GM12892 (cell line): ENCODE results near the gene ARRB2.

Experiments
- DNase-seq: peaks from one replicate; pipeline ENCODE4 v3.0.0; 2011; ENCODE audit not compliant: insufficient read length
- FAIRE-seq: peaks from 2 replicates; lab custom pipeline; 2011; peaks lifted over from hg19 to GRCh38; lab: Jason Lieb, UNC
- POLR2A ChIP-seq: IDR thresholded peaks from 2 replicates; pipeline ENCODE4 v1.6.1; 2011; ENCODE audit warnings: low read depth, low read length, control low read depth
- POLR2AphosphoS5 ChIP-seq: IDR thresholded peaks from 2 replicates; pipeline ENCODE4 v1.6.1; 2011; ENCODE audit warnings: low read depth, low read length, control low read depth
- TAF1 ChIP-seq: IDR thresholded peaks from 2 replicates; pipeline ENCODE4 v1.6.1; 2011; ENCODE audit warnings: low read depth, mild to moderate bottlenecking, control low read depth, low read length, borderline replicate concordance

The ARRB2 gene

GRCh38 chr17:4721203-4722135 is 11.0 kb downstream of the ARRB2 start:
- no peak for DNase-seq
- peak; percentile 57 for FAIRE-seq
- TF ChIP-seq POLR2AphosphoS5 (peak; percentile 55; the same call in 1 of the 2 replicates), POLR2A (no peak)

GRCh38 chr17:4722678-4723240 is 12.3 kb downstream of the ARRB2 start:
- TF ChIP-seq TAF1 (no peak), POLR2AphosphoS5 (no peak), POLR2A (no peak)
- FAIRE-seq (no peak), DNase-seq (no peak)

- TF ChIP-seq POLR2A (no peak), POLR2AphosphoS5 (no peak)
- DNase-seq: no peak
- FAIRE-seq: no peak
These were observed 14.2 kb downstream of the ARRB2 start for GRCh38 chr17:4724650-4725049.

GRCh38 chr17:4725646-4726310 is 15.3 kb downstream of the ARRB2 start:
- FAIRE-seq (no peak), DNase-seq (no peak)
- no peak for TF ChIP-seq POLR2AphosphoS5
- no peak for TF ChIP-seq POLR2A
- no peak for TF ChIP-seq TAF1

GRCh38 chr17:4728124-4728523 is 17.7 kb downstream of the ARRB2 start:
- TF ChIP-seq POLR2AphosphoS5: no peak
- TF ChIP-seq POLR2A: no peak
- TF ChIP-seq TAF1: no peak
- no peak for FAIRE-seq

GRCh38 chr17:4733073-4733531 is 22.7 kb downstream of the ARRB2 start:
- DNase-seq (no peak), FAIRE-seq (peak; percentile 96)
- TF ChIP-seq TAF1 (no peak), POLR2AphosphoS5 (no peak), POLR2A (no peak)

More at GRCh38 chr17:4728124-4728523, 17.7 kb downstream of the ARRB2 start:
- no peak for DNase-seq

GRCh38 chr17:4734857-4735475 is 24.5 kb downstream of the ARRB2 start:
- FAIRE-seq: no peak
- DNase-seq: no peak
- TF ChIP-seq POLR2AphosphoS5: no peak
- TF ChIP-seq TAF1: no peak
- no peak for TF ChIP-seq POLR2A

GRCh38 chr17:4735876-4736651 is 25.6 kb downstream of the ARRB2 start:
- TF ChIP-seq TAF1 (no peak), POLR2AphosphoS5 (no peak), POLR2A (no peak)
- FAIRE-seq: peak; percentile 24
- DNase-seq: no peak

GRCh38 chr17:4738136-4739121 is 28.0 kb downstream of the ARRB2 start:
- no peak for FAIRE-seq
- TF ChIP-seq TAF1 (no peak), POLR2A (no peak)
- DNase-seq: no peak
